GM19240 (cell line): ENCODE measurements around the gene TTBK1.

Experiments
- DNase-seq: peaks from one replicate; pipeline ENCODE4 v3.0.0; 2011; ENCODE audit warnings: low spot score; ENCODE audit not compliant: insufficient read length

The TTBK1 gene

GRCh38 chr6:43269273-43270007 is 26.2 kb downstream of the TTBK1 start:
- DNase-seq = no peak

- no peak for DNase-seq
Measured at GRCh38 chr6:43271103-43271815, 28.0 kb downstream of the TTBK1 start.

- DNase-seq = no peak
Measured at GRCh38 chr6:43271944-43272343, 28.7 kb downstream of the TTBK1 start.

- DNase-seq = no peak
Measured at GRCh38 chr6:43273707-43274106, 30.4 kb downstream of the TTBK1 start.

- DNase-seq = no peak
Measured at GRCh38 chr6:43274127-43274915, 31.0 kb downstream of the TTBK1 start.

GRCh38 chr6:43274916-43275597 is 31.8 kb downstream of the TTBK1 start:
- no peak for DNase-seq

GRCh38 chr6:43275801-43276576 is 32.7 kb downstream of the TTBK1 start:
- no peak for DNase-seq

GRCh38 chr6:43276577-43277305 is 33.5 kb downstream of the TTBK1 start:
- DNase-seq = no peak

GRCh38 chr6:43277306-43277642 is 34.0 kb downstream of the TTBK1 start:
- no peak for DNase-seq

GRCh38 chr6:43277643-43278523 is 34.6 kb downstream of the TTBK1 start:
- DNase-seq = no peak

GRCh38 chr6:43278524-43279078 is 35.3 kb downstream of the TTBK1 start:
- no peak for DNase-seq

GRCh38 chr6:43280234-43280633 is 37.0 kb downstream of the TTBK1 start:
- no peak for DNase-seq

GRCh38 chr6:43282060-43282459 is 38.8 kb downstream of the TTBK1 start:
- no peak for DNase-seq

- no peak for DNase-seq
Measured at GRCh38 chr6:43282636-43283513, 39.6 kb downstream of the TTBK1 start.

- DNase-seq = no peak
Measured at GRCh38 chr6:43283514-43283901, 40.2 kb downstream of the TTBK1 start.

GRCh38 chr6:43283905-43284304 is 40.6 kb downstream of the TTBK1 start:
- DNase-seq = no peak

GRCh38 chr6:43284991-43285781 is 41.9 kb downstream of the TTBK1 start:
- no peak for DNase-seq
